ENCODE measurements around the gene ATP2A1. TPM values are rescaled to one million over a fixed set of nuclear protein-coding genes. Genes with fewer than 3 reads are reported as not detected.
"Not testable (repeated sequence)": the region's sequence is repeated elsewhere in the genome, so short reads cannot be mapped to it uniquely, and the experiment has no call there.

Gene ATP2A1
- total RNA-seq, 2 experiments from 2014 or later: 1.3 to 2.7 TPM

- Mint-ChIP-seq H3K36me3 (ENCODE audit: low read depth) (peaks cover 3% of the 10 kb centered on the region), H3K9me3 (no peaks in the 10 kb centered on the region), H3K4me3 (peak overlapping the region; percentile 9), H3K4me1 (peaks cover 29% of the 10 kb centered on the region), H3K27ac (no peak overlapping the region), H3K27me3 (peaks cover 1% of the 10 kb centered on the region)
- ChIA-PET CTCF (interaction anchor here (1.0 kb wide), 1 partner anchor 15 kb away, joined by 4 read pairs; no protein-coding TSS in a partner anchor), POLR2A (no interaction called here)
- no peak for DNase-seq
Measured at GRCh38 chr16:28877655-28878000, 660 bp upstream of the ATP2A1 start.

DNA sequence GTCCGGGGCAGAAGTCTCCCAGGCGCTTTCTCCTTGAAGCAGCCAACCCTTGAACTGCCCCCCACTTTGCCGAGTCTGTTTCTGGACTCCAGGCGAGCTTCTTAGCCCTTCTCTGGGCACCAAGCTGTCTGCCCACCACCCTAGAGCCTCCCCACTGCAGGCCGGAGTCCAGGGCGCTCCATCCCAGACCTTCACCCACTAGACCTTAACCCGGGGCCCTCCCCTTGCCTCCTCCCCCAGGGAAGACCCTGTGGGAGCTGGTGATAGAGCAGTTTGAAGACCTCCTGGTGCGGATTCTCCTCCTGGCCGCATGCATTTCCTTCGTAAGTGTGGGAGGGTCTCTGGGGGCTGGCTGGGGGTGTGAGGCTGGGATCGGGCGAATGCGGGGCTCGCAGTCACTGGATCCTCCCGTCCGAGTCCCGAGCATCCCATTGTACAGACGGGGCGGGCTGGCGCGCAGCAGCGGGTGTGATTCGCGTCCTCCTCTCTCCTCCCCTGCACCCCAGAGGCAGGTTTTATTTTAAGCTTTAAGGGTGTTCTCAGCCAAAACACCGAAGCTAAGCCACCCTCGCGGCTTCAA, 1.1 kb downstream of the ATP2A1 start:
- Mint-ChIP-seq H3K9me3 (no peaks in the 10 kb centered on the region), H3K4me1 (peaks cover 29% of the 10 kb centered on the region), H3K36me3 (ENCODE audit: low read depth) (peaks cover 1% of the 10 kb centered on the region), H3K27ac (peak overlapping the region; percentile 82), H3K4me3 (peak overlapping the region; percentile 91), H3K27me3 (peaks cover 1% of the 10 kb centered on the region)
- no peak for DNase-seq
- ChIA-PET POLR2A (interaction anchor here (0.6 kb wide), 1 partner anchor 15 kb away, joined by 3 read pairs; no protein-coding TSS in a partner anchor), CTCF (interaction anchor here (0.8 to 1.8 kb wide), 7 partner anchors 10 to 78 kb away, joined by 3 to 6 read pairs (median 4); partner anchors contain the start of genes SH2B1 and TUFM)

- peak; percentile 94 for DNase-seq
- Mint-ChIP-seq H3K27me3 (peaks cover 1% of the 10 kb centered on the region), H3K4me3 (peak overlapping the region; percentile 91), H3K27ac (peak overlapping the region; percentile 83), H3K36me3 (ENCODE audit: low read depth) (no peaks in the 10 kb centered on the region), H3K9me3 (no peaks in the 10 kb centered on the region), H3K4me1 (peaks cover 29% of the 10 kb centered on the region)
- POLR2A ChIA-PET: no interaction called here
- CTCF ChIA-PET: interaction anchor here (0.6 to 1.8 kb wide), 9 partner anchors 9 to 77 kb away, joined by 3 to 6 read pairs (median 4); partner anchors contain the start of genes RABEP2, SH2B1 and TUFM
Measured at GRCh38 chr16:28879841-28880588, 1.7 kb downstream of the ATP2A1 start.

DNA sequence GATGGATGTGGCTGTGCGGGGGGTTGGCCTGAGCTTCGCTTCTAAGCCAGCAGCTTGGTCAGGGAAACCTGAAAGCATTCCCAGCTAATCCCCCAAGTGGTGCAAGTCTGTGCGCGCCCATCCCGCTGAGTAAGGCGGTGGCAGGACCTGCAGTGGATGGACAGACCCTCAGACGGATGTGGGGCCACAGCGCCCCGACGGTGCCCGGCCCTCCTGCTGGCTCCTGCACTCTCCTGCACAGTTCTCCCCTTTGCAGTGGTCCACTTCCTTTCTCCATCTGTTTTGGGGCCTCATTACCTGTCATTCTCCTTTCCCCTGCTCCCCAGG, 2.3 kb downstream of the ATP2A1 start:
- H3K36me3 Mint-ChIP-seq (ENCODE audit: low read depth): no peaks in the 10 kb centered on the region
- POLR2A ChIA-PET: no interaction called here
- peak overlapping the region; percentile 91 for H3K4me3 Mint-ChIP-seq
- no peak for DNase-seq
- H3K9me3 Mint-ChIP-seq: no peaks in the 10 kb centered on the region
- CTCF ChIA-PET: interaction anchor here (0.6 to 1.4 kb wide), 4 partner anchors 13 to 67 kb away, joined by 3 to 5 read pairs (median 4); partner anchors contain the start of gene RABEP2
- H3K27me3 Mint-ChIP-seq: peaks cover 1% of the 10 kb centered on the region
- peak overlapping the region; percentile 83 for H3K27ac Mint-ChIP-seq
- peaks cover 29% of the 10 kb centered on the region for H3K4me1 Mint-ChIP-seq

- ChIA-PET POLR2A (no interaction called here), CTCF (interaction anchor here (0.6 to 1.2 kb wide), 3 partner anchors 45 to 1584 kb away, joined by 4 to 5 read pairs (median 4); partner anchors contain the start of gene RABEP2)
- peaks cover 29% of the 10 kb centered on the region for H3K4me1 Mint-ChIP-seq
- H3K9me3 Mint-ChIP-seq: no peaks in the 10 kb centered on the region
- no peaks in the 10 kb centered on the region for H3K36me3 Mint-ChIP-seq (ENCODE audit: low read depth)
- H3K27ac Mint-ChIP-seq: peak overlapping the region; percentile 65
- peaks cover 1% of the 10 kb centered on the region for H3K27me3 Mint-ChIP-seq
- no peak for DNase-seq
- peak overlapping the region; percentile 91 for H3K4me3 Mint-ChIP-seq
Measured at GRCh38 chr16:28880955-28881354, 2.7 kb downstream of the ATP2A1 start.

DNA sequence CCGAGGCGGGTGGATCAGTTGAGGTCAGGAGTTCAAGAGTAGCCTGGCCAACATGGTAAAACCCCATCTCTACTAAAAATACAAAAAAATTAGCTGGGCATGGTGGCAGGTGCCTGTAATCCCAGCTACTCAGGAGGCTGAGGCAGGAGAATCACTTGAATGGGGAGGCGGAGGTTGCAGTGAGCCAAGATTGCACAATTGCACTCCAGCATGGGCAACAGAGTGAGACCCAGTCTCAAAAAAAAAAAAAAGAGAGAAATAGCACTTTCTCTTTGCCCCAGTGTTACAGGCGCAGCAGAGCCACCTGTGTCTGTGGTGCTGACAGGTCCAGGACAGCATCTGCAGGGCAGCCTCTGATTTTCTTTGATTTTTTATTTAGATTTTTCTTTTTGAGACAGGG, 3.3 kb downstream of the ATP2A1 start:
- DNase-seq; H3K36me3 Mint-ChIP-seq (ENCODE audit: low read depth); H3K9me3 Mint-ChIP-seq; POLR2A ChIA-PET; H3K27me3 Mint-ChIP-seq: not testable (repeated sequence)
- H3K4me3 Mint-ChIP-seq: peak overlapping the region; percentile 91
- CTCF ChIA-PET: interaction anchor here (0.6 kb wide), 1 partner anchor 1584 kb away, joined by 4 read pairs; no protein-coding TSS in a partner anchor
- H3K27ac Mint-ChIP-seq: peak overlapping the region; percentile 36
- peaks cover 29% of the 10 kb centered on the region for H3K4me1 Mint-ChIP-seq

DNA sequence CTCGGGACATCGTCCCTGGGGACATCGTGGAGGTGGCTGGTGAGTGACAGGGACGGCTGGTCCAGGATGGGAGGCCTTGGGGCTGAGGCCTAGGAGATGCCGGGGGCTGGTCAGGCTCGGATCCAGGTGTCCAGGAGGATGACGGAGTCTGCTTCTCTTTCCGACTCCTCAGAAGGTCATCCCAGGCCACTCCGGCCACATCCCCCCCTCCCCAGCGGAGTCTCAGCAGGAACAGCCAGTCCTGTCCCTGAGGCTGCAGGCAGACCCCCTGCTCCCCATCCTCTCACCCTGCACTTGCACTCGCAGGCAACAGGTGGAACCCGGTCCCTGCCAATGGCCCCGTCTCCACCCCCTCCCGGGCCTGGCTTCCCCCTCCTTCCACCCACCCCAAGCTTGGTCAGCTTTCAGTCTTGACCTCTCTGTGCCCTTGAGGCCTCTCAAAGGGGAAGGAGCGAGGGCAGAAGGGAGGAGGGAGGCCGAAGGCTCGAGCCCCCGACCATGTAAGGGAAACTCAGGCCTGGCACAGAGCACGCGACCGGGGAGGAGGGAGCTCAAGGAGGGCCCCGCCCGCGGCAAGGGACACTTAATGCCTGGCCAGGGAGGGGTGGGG, 4.4 kb downstream of the ATP2A1 start:
- H3K4me1 Mint-ChIP-seq: peaks cover 26% of the 10 kb centered on the region
- DNase-seq: no peak
- H3K27ac Mint-ChIP-seq: no peak overlapping the region
- H3K27me3 Mint-ChIP-seq: peaks cover 1% of the 10 kb centered on the region
- CTCF ChIA-PET: no interaction called here
- H3K4me3 Mint-ChIP-seq: no peak overlapping the region
- no peaks in the 10 kb centered on the region for H3K9me3 Mint-ChIP-seq
- no peaks in the 10 kb centered on the region for H3K36me3 Mint-ChIP-seq (ENCODE audit: low read depth)
- POLR2A ChIA-PET: interaction anchor here (0.7 kb wide), 1 partner anchor 26 kb away, joined by 3 read pairs; no protein-coding TSS in a partner anchor

GRCh38 chr16:28883221-28883996, 5.1 kb downstream of the ATP2A1 start:
- CTCF ChIA-PET: no interaction called here
- POLR2A ChIA-PET: interaction anchor here (0.7 kb wide), 1 partner anchor 26 kb away, joined by 3 read pairs; no protein-coding TSS in a partner anchor
- Mint-ChIP-seq H3K9me3 (no peaks in the 10 kb centered on the region), H3K4me1 (peaks cover 21% of the 10 kb centered on the region), H3K27ac (no peak overlapping the region), H3K36me3 (ENCODE audit: low read depth) (no peaks in the 10 kb centered on the region), H3K4me3 (no peak overlapping the region), H3K27me3 (peaks cover 1% of the 10 kb centered on the region)
- DNase-seq: no peak

DNA sequence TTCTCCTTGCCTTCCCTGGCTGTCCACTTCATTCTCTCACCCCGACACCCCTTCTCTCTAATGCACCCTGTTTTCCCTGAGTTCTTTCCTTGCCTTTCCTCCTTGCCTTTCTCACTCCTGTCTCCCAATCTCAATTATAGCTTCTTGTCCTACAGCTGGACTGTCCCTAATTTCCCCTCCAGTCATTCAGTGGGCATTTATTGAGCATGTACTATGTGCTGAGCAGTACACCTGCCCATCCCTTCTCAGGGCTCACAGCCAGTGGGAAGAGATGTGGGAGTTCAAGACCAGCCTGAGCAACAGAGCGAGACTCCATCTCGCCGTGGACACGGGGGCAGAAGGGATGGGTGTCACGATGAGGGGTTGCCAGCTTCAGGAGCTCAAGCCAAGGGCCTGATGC, 5.8 kb downstream of the ATP2A1 start:
- ChIA-PET POLR2A (no interaction called here), CTCF (no interaction called here)
- peaks cover 1% of the 10 kb centered on the region for H3K27me3 Mint-ChIP-seq
- H3K4me3 Mint-ChIP-seq: no peak overlapping the region
- H3K27ac Mint-ChIP-seq: no peak overlapping the region
- H3K9me3 Mint-ChIP-seq: no peaks in the 10 kb centered on the region
- peaks cover 16% of the 10 kb centered on the region for H3K4me1 Mint-ChIP-seq
- no peaks in the 10 kb centered on the region for H3K36me3 Mint-ChIP-seq (ENCODE audit: low read depth)
- no peak for DNase-seq

DNA sequence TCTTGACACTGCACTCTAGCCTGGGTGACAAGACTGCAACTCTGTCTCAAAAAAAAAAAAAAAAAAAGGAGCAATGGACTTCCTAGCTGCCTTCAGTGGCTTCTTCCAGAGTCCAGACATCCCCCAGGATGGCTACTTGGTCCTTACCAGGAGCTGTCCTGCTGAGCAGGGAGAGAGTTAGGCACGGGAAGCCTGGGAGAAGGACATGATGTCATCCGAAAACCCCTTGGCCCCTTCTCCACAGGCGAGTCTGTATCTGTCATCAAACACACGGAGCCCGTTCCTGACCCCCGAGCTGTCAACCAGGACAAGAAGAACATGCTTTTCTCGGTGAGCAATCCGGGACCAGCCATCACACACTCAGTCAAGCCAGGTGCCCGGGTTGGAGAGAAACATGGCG, 8.7 kb downstream of the ATP2A1 start:
- no peak overlapping the region for H3K27ac Mint-ChIP-seq
- no peak for DNase-seq
- no peaks in the 10 kb centered on the region for H3K27me3 Mint-ChIP-seq
- H3K4me1 Mint-ChIP-seq: no peaks in the 10 kb centered on the region
- CTCF ChIA-PET: interaction anchor here (0.6 to 2.2 kb wide), 6 partner anchors 9 to 459 kb away, joined by 3 to 7 read pairs (median 6); no protein-coding TSS in a partner anchor
- H3K36me3 Mint-ChIP-seq (ENCODE audit: low read depth): no peaks in the 10 kb centered on the region
- POLR2A ChIA-PET: no interaction called here
- no peak overlapping the region for H3K4me3 Mint-ChIP-seq
- no peaks in the 10 kb centered on the region for H3K9me3 Mint-ChIP-seq

GRCh38 chr16:28890355-28890754, 12.1 kb downstream of the ATP2A1 start:
- H3K36me3 Mint-ChIP-seq (ENCODE audit: low read depth); H3K27ac Mint-ChIP-seq; H3K9me3 Mint-ChIP-seq; DNase-seq; H3K27me3 Mint-ChIP-seq; POLR2A ChIA-PET; H3K4me3 Mint-ChIP-seq; H3K4me1 Mint-ChIP-seq: not testable (repeated sequence)
- CTCF ChIA-PET: interaction anchor here (0.6 to 2.0 kb wide), 3 partner anchors 10 to 33 kb away, joined by 3 to 6 read pairs (median 6); no protein-coding TSS in a partner anchor

DNA sequence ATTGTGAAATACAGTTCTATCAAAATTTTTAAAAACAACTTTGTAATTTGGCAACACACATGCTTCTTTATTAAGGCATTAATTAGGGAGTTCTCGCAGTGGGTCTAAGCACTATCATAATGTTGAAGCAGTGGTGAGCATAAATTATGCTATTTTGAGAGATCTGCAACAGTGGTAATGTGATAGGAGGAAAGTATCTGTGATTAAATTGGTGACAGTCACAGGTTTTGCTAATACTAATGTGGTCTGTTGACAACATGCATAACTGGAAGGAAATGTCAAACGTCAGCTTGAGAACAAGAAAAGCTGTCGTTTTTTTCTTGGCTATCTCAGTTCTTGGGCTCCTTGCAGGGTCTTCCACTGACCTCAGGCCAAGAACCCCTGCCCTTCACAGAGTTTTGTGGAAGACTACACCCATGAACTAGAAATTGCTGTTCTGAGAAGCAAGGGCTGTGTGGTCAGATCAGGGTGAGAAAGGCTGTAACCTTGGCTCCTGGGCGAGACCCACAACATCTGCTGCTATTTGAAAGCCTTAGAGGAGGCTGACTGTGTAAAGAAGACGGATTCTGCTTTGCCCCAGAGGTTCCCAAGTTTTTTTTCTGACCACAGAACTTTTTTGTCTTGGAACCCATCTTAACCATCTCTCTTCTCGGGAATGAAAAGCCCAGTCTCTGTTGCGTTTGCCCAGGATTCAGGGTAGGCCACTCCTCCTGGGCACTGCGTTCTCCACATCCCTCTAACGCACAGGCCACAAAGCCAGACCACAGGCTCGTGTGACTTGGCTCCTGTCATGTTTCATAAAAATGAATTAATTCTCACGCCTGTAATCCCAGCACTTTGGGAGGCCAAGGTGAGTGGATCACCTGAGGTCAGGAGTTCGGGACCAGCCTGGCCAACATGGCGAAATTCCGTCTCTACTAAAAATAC, 13.9 kb downstream of the ATP2A1 start:
- ChIA-PET POLR2A (no interaction called here), CTCF (no interaction called here)
- no peaks in the 10 kb centered on the region for H3K9me3 Mint-ChIP-seq
- H3K36me3 Mint-ChIP-seq (ENCODE audit: low read depth): no peaks in the 10 kb centered on the region
- H3K27me3 Mint-ChIP-seq: no peaks in the 10 kb centered on the region
- DNase-seq: no peak
- H3K4me3 Mint-ChIP-seq: no peak overlapping the region
- no peak overlapping the region for H3K27ac Mint-ChIP-seq
- H3K4me1 Mint-ChIP-seq: no peaks in the 10 kb centered on the region
